ENCODE measurements around the gene TSPAN18. TPM values are rescaled to one million over a fixed set of nuclear protein-coding genes. Genes with fewer than 3 reads are reported as not detected.

TSPAN18 gene
- total RNA-seq, 1 donor = 8.5 TPM

GRCh38 chr11:44934735-44935250 is 208.0 kb downstream of the TSPAN18 start:
- H3K4me1 ChIP-seq (ENCODE audit: insufficient read depth, low read length) = peaks cover 5% of the 10 kb centered on the region
- no peak overlapping the region for H3K4me3 ChIP-seq (ENCODE audit: low read length)
- H3K9me3 ChIP-seq (ENCODE audit: low read depth, low read length) = no peaks in the 10 kb centered on the region
- no peaks in the 10 kb centered on the region for H3K27me3 ChIP-seq (ENCODE audit: insufficient read depth, low read length)

GRCh38 chr11:44936525-44936924 is 209.8 kb downstream of the TSPAN18 start:
- H3K4me1 ChIP-seq (ENCODE audit: insufficient read depth, low read length) = peaks cover 6% of the 10 kb centered on the region
- no peaks in the 10 kb centered on the region for H3K27me3 ChIP-seq (ENCODE audit: insufficient read depth, low read length)
- no peak overlapping the region for H3K4me3 ChIP-seq (ENCODE audit: low read length)
- no peaks in the 10 kb centered on the region for H3K9me3 ChIP-seq (ENCODE audit: low read depth, low read length)

GRCh38 chr11:44936951-44937543 is 210.3 kb downstream of the TSPAN18 start:
- H3K9me3 ChIP-seq (ENCODE audit: low read depth, low read length) = no peaks in the 10 kb centered on the region
- H3K4me1 ChIP-seq (ENCODE audit: insufficient read depth, low read length) = peaks cover 12% of the 10 kb centered on the region
- H3K4me3 ChIP-seq (ENCODE audit: low read length) = no peak overlapping the region
- H3K27me3 ChIP-seq (ENCODE audit: insufficient read depth, low read length) = no peaks in the 10 kb centered on the region

- Histone ChIP-seq H3K27me3 (ENCODE audit: insufficient read depth, low read length) (no peaks in the 10 kb centered on the region), H3K9me3 (ENCODE audit: low read depth, low read length) (no peaks in the 10 kb centered on the region), H3K4me1 (ENCODE audit: insufficient read depth, low read length) (peaks cover 23% of the 10 kb centered on the region), H3K4me3 (ENCODE audit: low read length) (no peak overlapping the region)
Measured at GRCh38 chr11:44938066-44938691, 211.4 kb downstream of the TSPAN18 start.

GRCh38 chr11:44939673-44940395 is 213.1 kb downstream of the TSPAN18 start:
- Histone ChIP-seq H3K4me3 (ENCODE audit: low read length) (no peak overlapping the region), H3K4me1 (ENCODE audit: insufficient read depth, low read length) (peaks cover 40% of the 10 kb centered on the region), H3K9me3 (ENCODE audit: low read depth, low read length) (no peaks in the 10 kb centered on the region), H3K27me3 (ENCODE audit: insufficient read depth, low read length) (no peaks in the 10 kb centered on the region)

GRCh38 chr11:44940404-44940803 is 213.6 kb downstream of the TSPAN18 start:
- Histone ChIP-seq H3K9me3 (ENCODE audit: low read depth, low read length) (no peaks in the 10 kb centered on the region), H3K4me3 (ENCODE audit: low read length) (no peak overlapping the region), H3K27me3 (ENCODE audit: insufficient read depth, low read length) (no peaks in the 10 kb centered on the region), H3K4me1 (ENCODE audit: insufficient read depth, low read length) (peaks cover 44% of the 10 kb centered on the region)

- Histone ChIP-seq H3K27me3 (ENCODE audit: insufficient read depth, low read length) (no peaks in the 10 kb centered on the region), H3K4me3 (ENCODE audit: low read length) (no peak overlapping the region), H3K9me3 (ENCODE audit: low read depth, low read length) (no peaks in the 10 kb centered on the region), H3K4me1 (ENCODE audit: insufficient read depth, low read length) (peaks cover 44% of the 10 kb centered on the region)
Measured at GRCh38 chr11:44940835-44941234, 214.1 kb downstream of the TSPAN18 start.

GRCh38 chr11:44941259-44942021 is 214.7 kb downstream of the TSPAN18 start:
- Histone ChIP-seq H3K4me1 (ENCODE audit: insufficient read depth, low read length) (peaks cover 44% of the 10 kb centered on the region), H3K27me3 (ENCODE audit: insufficient read depth, low read length) (no peaks in the 10 kb centered on the region), H3K9me3 (ENCODE audit: low read depth, low read length) (no peaks in the 10 kb centered on the region), H3K4me3 (ENCODE audit: low read length) (no peak overlapping the region)

- Histone ChIP-seq H3K9me3 (ENCODE audit: low read depth, low read length) (no peaks in the 10 kb centered on the region), H3K4me1 (ENCODE audit: insufficient read depth, low read length) (peaks cover 44% of the 10 kb centered on the region), H3K4me3 (ENCODE audit: low read length) (no peak overlapping the region), H3K27me3 (ENCODE audit: insufficient read depth, low read length) (no peaks in the 10 kb centered on the region)
Measured at GRCh38 chr11:44942029-44942955, 215.5 kb downstream of the TSPAN18 start.

- Histone ChIP-seq H3K4me1 (ENCODE audit: insufficient read depth, low read length) (peaks cover 44% of the 10 kb centered on the region), H3K4me3 (ENCODE audit: low read length) (no peak overlapping the region), H3K9me3 (ENCODE audit: low read depth, low read length) (no peaks in the 10 kb centered on the region)
Measured at GRCh38 chr11:44943118-44943517, 216.4 kb downstream of the TSPAN18 start.

GRCh38 chr11:44943696-44944095 is 216.9 kb downstream of the TSPAN18 start:
- H3K9me3 ChIP-seq (ENCODE audit: low read depth, low read length) = no peaks in the 10 kb centered on the region

More at GRCh38 chr11:44943118-44943517, 216.4 kb downstream of the TSPAN18 start:
- H3K27me3 ChIP-seq (ENCODE audit: insufficient read depth, low read length) = no peaks in the 10 kb centered on the region

GRCh38 chr11:44944181-44944852 is 217.6 kb downstream of the TSPAN18 start:
- Histone ChIP-seq H3K4me1 (ENCODE audit: insufficient read depth, low read length) (peaks cover 52% of the 10 kb centered on the region), H3K27me3 (ENCODE audit: insufficient read depth, low read length) (no peaks in the 10 kb centered on the region), H3K4me3 (ENCODE audit: low read length) (no peak overlapping the region), H3K9me3 (ENCODE audit: low read depth, low read length) (no peaks in the 10 kb centered on the region)

More at GRCh38 chr11:44943696-44944095, 216.9 kb downstream of the TSPAN18 start:
- no peak overlapping the region for H3K4me3 ChIP-seq (ENCODE audit: low read length)
- no peaks in the 10 kb centered on the region for H3K27me3 ChIP-seq (ENCODE audit: insufficient read depth, low read length)
- peaks cover 49% of the 10 kb centered on the region for H3K4me1 ChIP-seq (ENCODE audit: insufficient read depth, low read length)

- Histone ChIP-seq H3K4me3 (ENCODE audit: low read length) (no peak overlapping the region), H3K27me3 (ENCODE audit: insufficient read depth, low read length) (no peaks in the 10 kb centered on the region), H3K9me3 (ENCODE audit: low read depth, low read length) (no peaks in the 10 kb centered on the region), H3K4me1 (ENCODE audit: insufficient read depth, low read length) (peaks cover 55% of the 10 kb centered on the region)
Measured at GRCh38 chr11:44944853-44945235, 218.1 kb downstream of the TSPAN18 start.

All from mononuclear cell (primary cell).